ENCODE measurements around the gene ARHGAP32. TPM values are rescaled to one million over a fixed set of nuclear protein-coding genes. Genes with fewer than 3 reads are reported as not detected.

Gene ARHGAP32
- total RNA-seq, 1 donor from 2014 or later, result 21.4 TPM

DNA sequence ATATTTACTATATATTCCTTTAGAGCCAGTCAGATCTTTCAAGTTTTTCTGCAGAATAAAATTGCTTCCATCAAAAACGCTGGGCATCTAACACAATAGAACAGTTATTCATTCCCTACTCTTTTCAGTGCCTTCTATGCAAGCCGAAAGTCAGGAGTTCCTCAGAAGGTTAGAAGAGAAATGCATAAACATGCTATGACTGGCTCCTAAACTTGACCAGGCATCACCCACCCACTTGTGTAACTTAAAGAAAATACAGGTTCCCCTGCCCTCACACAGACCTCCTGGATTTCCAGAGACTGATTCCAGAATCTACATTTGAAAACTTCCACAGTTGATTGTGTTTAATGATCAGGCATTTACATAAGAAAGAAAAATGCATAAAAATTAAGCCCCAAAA is 19.3 kb upstream of the ARHGAP32 start:
- Histone ChIP-seq H3K27ac (no peak overlapping the region), H3K4me2 (no peak overlapping the region), H3K9ac (no peak overlapping the region), H3K4me1 (peaks cover 36% of the 10 kb centered on the region), H3K36me3 (no peaks in the 10 kb centered on the region), H3K79me2 (ENCODE audit: low read depth) (peaks cover 69% of the 10 kb centered on the region), H4K20me1 (ENCODE audit: low read depth) (peaks cover 22% of the 10 kb centered on the region), H3F3A (ENCODE audit: low read depth) (peaks cover 17% of the 10 kb centered on the region), H2AFZ (replicated peaks) (no peak overlapping the region), H3K9me3 (ENCODE audit: low read depth) (no peaks in the 10 kb centered on the region), H3K4me3 (no peak overlapping the region), H3K27me3 (no peaks in the 10 kb centered on the region)
- Mint-ChIP-seq H3K36me3 (peaks cover 8% of the 10 kb centered on the region), H3K4me1 (peaks cover 9% of the 10 kb centered on the region), H3K27me3 (ENCODE audit: insufficient read depth, low read depth) (peaks cover 3% of the 10 kb centered on the region), H3K9me3 (peaks cover 8% of the 10 kb centered on the region), H3K4me3 (no peak overlapping the region), H3K27ac (no peak overlapping the region)
- no peak for DNase-seq (ENCODE audit: low spot score)
- TF ChIP-seq EZH2phosphoT487 (IDR thresholded peaks at IDR 0.05) (no peak), EZH2 (IDR thresholded peaks at IDR 0.05) (no peak)
- TF ChIP-seq, protein P1, sequence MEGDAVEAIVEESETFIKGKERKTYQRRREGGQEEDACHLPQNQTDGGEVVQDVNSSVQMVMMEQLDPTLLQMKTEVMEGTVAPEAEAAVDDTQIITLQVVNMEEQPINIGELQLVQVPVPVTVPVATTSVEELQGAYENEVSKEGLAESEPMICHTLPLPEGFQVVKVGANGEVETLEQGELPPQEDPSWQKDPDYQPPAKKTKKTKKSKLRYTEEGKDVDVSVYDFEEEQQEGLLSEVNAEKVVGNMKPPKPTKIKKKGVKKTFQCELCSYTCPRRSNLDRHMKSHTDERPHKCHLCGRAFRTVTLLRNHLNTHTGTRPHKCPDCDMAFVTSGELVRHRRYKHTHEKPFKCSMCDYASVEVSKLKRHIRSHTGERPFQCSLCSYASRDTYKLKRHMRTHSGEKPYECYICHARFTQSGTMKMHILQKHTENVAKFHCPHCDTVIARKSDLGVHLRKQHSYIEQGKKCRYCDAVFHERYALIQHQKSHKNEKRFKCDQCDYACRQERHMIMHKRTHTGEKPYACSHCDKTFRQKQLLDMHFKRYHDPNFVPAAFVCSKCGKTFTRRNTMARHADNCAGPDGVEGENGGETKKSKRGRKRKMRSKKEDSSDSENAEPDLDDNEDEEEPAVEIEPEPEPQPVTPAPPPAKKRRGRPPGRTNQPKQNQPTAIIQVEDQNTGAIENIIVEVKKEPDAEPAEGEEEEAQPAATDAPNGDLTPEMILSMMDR (IDR thresholded peaks at IDR 0.05), result no peak

DNA sequence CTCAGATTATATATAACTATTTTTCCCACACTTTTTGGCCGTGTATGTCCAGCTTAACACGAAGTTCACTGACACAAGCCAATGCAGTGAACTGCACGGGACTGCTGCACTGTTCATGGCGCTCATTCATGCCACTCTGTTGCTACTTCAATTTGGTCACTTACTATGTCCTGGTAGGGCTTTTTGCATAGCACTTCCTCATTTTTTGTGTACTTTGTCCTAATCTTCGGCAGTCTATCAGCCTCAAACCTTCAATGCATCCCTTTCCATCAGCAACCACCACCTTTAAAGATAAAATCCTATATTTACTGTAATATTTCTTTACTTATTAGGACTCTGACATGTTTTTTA is 18.7 kb upstream of the ARHGAP32 start:
- Mint-ChIP-seq H3K9me3 (peaks cover 8% of the 10 kb centered on the region), H3K4me3 (no peak overlapping the region), H3K27me3 (ENCODE audit: insufficient read depth, low read depth) (peaks cover 3% of the 10 kb centered on the region), H3K36me3 (peaks cover 8% of the 10 kb centered on the region), H3K4me1 (peaks cover 7% of the 10 kb centered on the region), H3K27ac (no peak overlapping the region)
- H3K27ac ChIP-seq, result no peak overlapping the region
- peaks cover 11% of the 10 kb centered on the region for H3F3A ChIP-seq (ENCODE audit: low read depth)
- no peak overlapping the region for H3K4me3 ChIP-seq
- H3K4me2 ChIP-seq, result no peak overlapping the region
- H3K9ac ChIP-seq, result no peak overlapping the region
- peaks cover 30% of the 10 kb centered on the region for H3K4me1 ChIP-seq
- H3K79me2 ChIP-seq (ENCODE audit: low read depth), result peaks cover 73% of the 10 kb centered on the region
- H3K27me3 ChIP-seq, result no peaks in the 10 kb centered on the region
- DNase-seq (ENCODE audit: low spot score), result no peak
- TF ChIP-seq EZH2 (IDR thresholded peaks at IDR 0.05) (no peak), EZH2phosphoT487 (IDR thresholded peaks at IDR 0.05) (no peak)
- no peaks in the 10 kb centered on the region for H3K36me3 ChIP-seq
- peaks cover 17% of the 10 kb centered on the region for H4K20me1 ChIP-seq (ENCODE audit: low read depth)
- no peaks in the 10 kb centered on the region for H3K9me3 ChIP-seq (ENCODE audit: low read depth)
- no peak overlapping the region for H2AFZ ChIP-seq (replicated peaks)

DNA sequence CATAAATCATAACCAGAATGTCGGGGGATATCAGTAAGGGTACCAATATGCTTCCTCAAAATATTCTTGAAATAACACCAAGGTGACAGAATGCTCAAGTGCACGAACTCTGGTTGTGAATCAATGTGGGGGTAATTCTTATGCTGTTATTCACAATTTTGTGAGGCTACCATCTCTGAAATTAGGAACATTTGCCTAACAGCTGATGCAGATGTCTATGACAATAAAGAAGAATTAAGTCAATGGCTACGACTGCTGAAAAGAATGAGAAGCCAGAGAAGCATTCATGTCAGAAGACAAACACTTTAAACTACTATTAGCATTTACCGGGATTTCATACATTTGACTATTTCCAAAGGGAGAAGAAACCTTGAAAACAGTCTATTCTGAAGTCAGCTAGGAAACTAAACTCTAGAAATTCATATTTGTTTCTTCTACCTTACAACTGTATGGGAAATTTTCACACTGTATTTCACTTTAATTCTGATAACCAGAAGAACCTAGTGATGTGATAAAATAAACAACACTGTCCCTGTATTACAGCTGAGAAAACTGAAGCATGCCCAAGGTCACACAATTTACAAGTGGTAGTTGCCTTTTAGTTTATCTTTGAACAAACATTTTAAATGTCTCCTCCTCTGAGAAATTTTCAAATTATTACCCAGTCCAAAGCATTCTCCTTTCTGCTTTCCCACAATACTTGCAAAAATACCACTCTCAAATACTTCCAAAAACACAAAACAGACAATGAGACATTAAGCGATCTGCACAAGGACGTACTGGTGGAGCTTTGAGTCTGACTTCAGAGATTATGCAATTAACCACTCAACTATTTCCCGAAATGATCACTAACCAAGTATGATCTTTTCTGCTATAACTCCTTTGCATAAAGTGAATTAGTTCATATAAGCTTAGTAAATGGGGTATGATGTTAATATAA is 18.0 kb upstream of the ARHGAP32 start:
- no peaks in the 10 kb centered on the region for H3K36me3 ChIP-seq
- Mint-ChIP-seq H3K36me3 (peaks cover 8% of the 10 kb centered on the region), H3K9me3 (peaks cover 8% of the 10 kb centered on the region), H3K27ac (no peak overlapping the region), H3K4me1 (peaks cover 2% of the 10 kb centered on the region), H3K4me3 (no peak overlapping the region), H3K27me3 (ENCODE audit: insufficient read depth, low read depth) (peaks cover 3% of the 10 kb centered on the region)
- no peak overlapping the region for H3K4me2 ChIP-seq
- H3K79me2 ChIP-seq (ENCODE audit: low read depth), result peaks cover 73% of the 10 kb centered on the region
- H4K20me1 ChIP-seq (ENCODE audit: low read depth), result peaks cover 12% of the 10 kb centered on the region
- no peak for DNase-seq (ENCODE audit: low spot score)
- TF ChIP-seq EZH2phosphoT487 (IDR thresholded peaks at IDR 0.05), result no peak
- TF ChIP-seq, protein P1 (IDR thresholded peaks at IDR 0.05), result no peak
- no peak for TF ChIP-seq EZH2 (IDR thresholded peaks at IDR 0.05)
- no peak overlapping the region for H3K9ac ChIP-seq
- H3K9me3 ChIP-seq (ENCODE audit: low read depth), result no peaks in the 10 kb centered on the region
- H3K4me3 ChIP-seq, result no peak overlapping the region
- no peaks in the 10 kb centered on the region for H3K27me3 ChIP-seq
- peaks cover 5% of the 10 kb centered on the region for H3F3A ChIP-seq (ENCODE audit: low read depth)
- no peak overlapping the region for H3K27ac ChIP-seq
- H2AFZ ChIP-seq (replicated peaks), result no peak overlapping the region
- peaks cover 30% of the 10 kb centered on the region for H3K4me1 ChIP-seq

GRCh38 chr11:129208863-129209262 is 16.7 kb upstream of the ARHGAP32 start:
- Histone ChIP-seq H3F3A (ENCODE audit: low read depth) (no peaks in the 10 kb centered on the region), H3K9me3 (ENCODE audit: low read depth) (no peaks in the 10 kb centered on the region), H2AFZ (replicated peaks) (no peak overlapping the region), H3K9ac (no peak overlapping the region), H3K36me3 (no peaks in the 10 kb centered on the region), H3K27me3 (no peaks in the 10 kb centered on the region), H3K79me2 (ENCODE audit: low read depth) (peaks cover 66% of the 10 kb centered on the region), H3K4me2 (no peak overlapping the region), H3K4me1 (peaks cover 22% of the 10 kb centered on the region), H3K27ac (no peak overlapping the region), H4K20me1 (ENCODE audit: low read depth) (peaks cover 9% of the 10 kb centered on the region), H3K4me3 (no peak overlapping the region)
- peaks cover 6% of the 10 kb centered on the region for H3K36me3 Mint-ChIP-seq
- no peak overlapping the region for H3K4me3 Mint-ChIP-seq
- H3K27ac Mint-ChIP-seq, result no peak overlapping the region
- DNase-seq (ENCODE audit: low spot score), result no peak
- H3K4me1 Mint-ChIP-seq, result peaks cover 2% of the 10 kb centered on the region
- TF ChIP-seq, protein P1 (IDR thresholded peaks at IDR 0.05), result no peak
- TF ChIP-seq EZH2phosphoT487 (IDR thresholded peaks at IDR 0.05) (no peak), EZH2 (IDR thresholded peaks at IDR 0.05) (no peak)
- peaks cover 8% of the 10 kb centered on the region for H3K9me3 Mint-ChIP-seq
- peaks cover 3% of the 10 kb centered on the region for H3K27me3 Mint-ChIP-seq (ENCODE audit: insufficient read depth, low read depth)
